GM18951 (cell line): ENCODE measurements around the gene C1orf21.

Experiments used
- POLR2A ChIP-seq: IDR thresholded peaks from 4 replicates; pipeline ENCODE4 v1.6.1; 2011; ENCODE audit warnings: mild to moderate bottlenecking; ENCODE audit not compliant: insufficient read length, insufficient read depth; ENCODE audit errors: extremely low read depth
- in situ Hi-C: fragments of 300-500 bp; cut with MboI; formaldehyde crosslinking; loops from one replicate; pipeline ENCODE4 v1.12.0; 2022; ENCODE audit warnings: low sequenced_read_pairs, mixed read lengths, inconsistent platforms; ENCODE audit not compliant: unreplicated experiment

C1orf21 gene

DNA sequence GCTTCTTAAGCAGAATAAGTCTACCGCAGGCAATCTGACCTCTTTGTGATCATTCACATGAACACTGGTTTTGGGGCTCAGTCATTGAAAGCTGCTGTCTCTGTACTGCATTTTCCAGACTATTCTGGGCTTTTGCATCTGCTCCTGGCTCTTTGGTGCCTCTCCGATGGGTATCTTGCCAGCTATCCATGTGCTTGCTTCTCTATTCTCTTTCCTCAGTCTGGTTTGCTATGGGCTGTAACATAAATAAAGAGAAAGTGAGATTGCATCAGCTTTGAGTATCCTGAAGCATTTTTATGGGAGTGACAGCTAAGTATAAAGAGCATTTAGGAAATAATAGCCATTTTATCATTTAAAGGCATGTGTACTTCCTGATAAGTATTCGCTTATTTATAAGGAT, 70.7 kb downstream of the C1orf21 start:
- no peak for TF ChIP-seq POLR2A
- in situ Hi-C loops = no loop called here

- no peak for TF ChIP-seq POLR2A
- in situ Hi-C loops = no loop called here
Observed at GRCh38 chr1:184461321-184461720, 74.5 kb downstream of the C1orf21 start.

GRCh38 chr1:184462155-184462554, 75.3 kb downstream of the C1orf21 start:
- no peak for TF ChIP-seq POLR2A
- in situ Hi-C loops = no loop called here

DNA sequence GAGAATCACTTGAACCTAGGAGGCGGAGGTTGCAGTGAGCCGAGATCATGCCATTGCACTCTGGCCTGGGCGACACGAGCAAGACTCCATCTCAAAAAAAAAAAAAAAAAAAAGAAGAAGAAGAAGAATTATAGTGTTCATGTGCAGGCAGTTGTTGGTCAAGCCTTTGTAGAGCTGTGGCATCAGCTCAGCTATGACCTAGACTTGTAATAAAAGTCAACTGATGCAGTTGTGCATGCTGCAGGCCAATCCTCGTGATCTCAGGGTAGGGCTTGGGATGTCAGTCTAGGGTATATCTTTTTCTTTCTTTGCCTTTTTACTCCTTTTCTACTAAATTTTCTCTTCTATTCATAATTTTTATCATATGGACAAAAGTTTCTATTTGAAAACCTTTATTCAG, 76.2 kb downstream of the C1orf21 start:
- in situ Hi-C loops = no loop called here
- TF ChIP-seq POLR2A = no peak

- TF ChIP-seq POLR2A = no peak
- in situ Hi-C loops = no loop called here
Observed at GRCh38 chr1:184463680-184464079, 76.9 kb downstream of the C1orf21 start.

DNA sequence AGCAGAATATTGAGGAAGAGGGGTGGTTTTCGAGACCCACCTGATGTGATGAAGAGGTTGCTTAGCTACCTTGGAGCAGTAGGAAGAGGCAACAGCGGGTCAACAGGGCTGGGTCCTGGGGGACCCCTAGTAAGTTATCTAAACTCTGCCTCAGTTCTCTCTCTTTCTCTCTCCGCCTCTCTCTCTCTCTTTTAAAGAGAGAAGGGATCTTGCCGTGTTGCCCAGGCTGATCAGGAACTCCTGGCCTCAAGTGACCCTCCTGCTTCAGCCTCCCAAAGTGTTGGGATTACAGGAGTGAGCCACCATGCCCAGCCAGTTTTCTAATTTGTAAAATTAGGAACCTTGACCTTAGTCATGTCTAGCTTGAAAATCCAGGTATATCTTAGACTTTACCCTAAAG, 77.9 kb downstream of the C1orf21 start:
- in situ Hi-C loops = no loop called here
- no peak for TF ChIP-seq POLR2A

GRCh38 chr1:184465489-184466146, 78.8 kb downstream of the C1orf21 start:
- in situ Hi-C loops = no loop called here
- no peak for TF ChIP-seq POLR2A

DNA sequence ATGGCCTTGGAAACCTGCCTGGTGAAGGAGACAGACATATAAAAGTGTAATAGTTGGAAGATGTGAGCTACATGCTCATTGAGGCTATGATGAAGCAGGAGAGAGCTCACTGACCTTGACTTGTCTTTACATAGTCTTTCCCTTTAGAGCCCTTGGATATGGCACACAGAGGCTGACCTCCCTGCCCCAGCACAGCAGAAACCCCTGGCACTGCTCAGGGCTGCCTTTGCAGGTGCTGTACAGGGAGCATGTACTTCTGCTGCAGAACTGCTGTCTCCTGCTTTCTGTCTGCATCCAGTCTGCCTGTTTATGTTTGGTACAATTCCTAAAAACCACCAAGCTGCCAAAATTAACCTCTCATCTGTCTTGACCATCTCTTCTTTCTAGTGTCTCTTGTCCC, 80.5 kb downstream of the C1orf21 start:
- no peak for TF ChIP-seq POLR2A
- in situ Hi-C loops = no loop called here

GRCh38 chr1:184469396-184469795, 82.6 kb downstream of the C1orf21 start:
- TF ChIP-seq POLR2A = no peak
- in situ Hi-C loops = no loop called here

- in situ Hi-C loops = no loop called here
- no peak for TF ChIP-seq POLR2A
Observed at GRCh38 chr1:184471686-184472085, 84.9 kb downstream of the C1orf21 start.

- in situ Hi-C loops = no loop called here
- TF ChIP-seq POLR2A = no peak
Observed at GRCh38 chr1:184472136-184472535, 85.3 kb downstream of the C1orf21 start.

DNA sequence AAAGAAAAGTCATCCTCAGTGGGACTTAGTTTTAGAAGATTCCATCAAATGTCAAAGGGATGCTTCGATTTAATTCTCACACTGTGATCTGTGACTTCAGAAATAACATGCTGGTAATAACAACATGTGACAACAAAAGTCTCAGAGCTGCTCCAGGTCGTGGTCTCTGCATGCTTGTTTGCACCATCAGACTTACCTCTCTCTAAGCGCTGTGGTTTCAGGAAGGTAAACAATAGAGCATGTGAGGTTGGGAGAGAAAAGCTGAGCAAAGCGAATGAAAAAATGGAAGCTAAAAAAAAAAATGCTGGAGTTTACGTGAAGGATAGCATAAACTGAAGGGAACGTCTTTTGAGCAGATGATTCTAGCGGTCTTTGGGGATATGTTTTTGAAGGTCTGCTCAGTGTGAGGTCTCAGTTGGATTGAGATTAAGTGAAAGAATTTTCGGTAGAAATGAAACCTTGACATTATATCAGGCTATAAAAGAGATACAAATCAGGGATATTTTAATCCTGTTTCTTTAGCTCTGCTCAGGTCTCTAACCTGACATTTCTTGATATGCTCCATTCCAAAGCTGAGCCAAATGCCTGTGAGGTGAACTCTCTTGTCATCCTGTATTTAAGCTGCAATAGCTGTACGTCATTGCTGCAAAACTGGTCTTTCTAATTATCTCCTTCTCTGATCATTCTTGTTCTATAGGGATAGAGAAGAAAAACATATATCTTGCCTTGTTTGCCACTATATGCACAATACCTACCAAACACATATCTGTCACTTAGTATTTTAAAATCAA, 86.5 kb downstream of the C1orf21 start:
- TF ChIP-seq POLR2A = no peak
- in situ Hi-C loops = no loop called here

GRCh38 chr1:184476187-184476586, 89.4 kb downstream of the C1orf21 start:
- TF ChIP-seq POLR2A = no peak
- in situ Hi-C loops = no loop called here

DNA sequence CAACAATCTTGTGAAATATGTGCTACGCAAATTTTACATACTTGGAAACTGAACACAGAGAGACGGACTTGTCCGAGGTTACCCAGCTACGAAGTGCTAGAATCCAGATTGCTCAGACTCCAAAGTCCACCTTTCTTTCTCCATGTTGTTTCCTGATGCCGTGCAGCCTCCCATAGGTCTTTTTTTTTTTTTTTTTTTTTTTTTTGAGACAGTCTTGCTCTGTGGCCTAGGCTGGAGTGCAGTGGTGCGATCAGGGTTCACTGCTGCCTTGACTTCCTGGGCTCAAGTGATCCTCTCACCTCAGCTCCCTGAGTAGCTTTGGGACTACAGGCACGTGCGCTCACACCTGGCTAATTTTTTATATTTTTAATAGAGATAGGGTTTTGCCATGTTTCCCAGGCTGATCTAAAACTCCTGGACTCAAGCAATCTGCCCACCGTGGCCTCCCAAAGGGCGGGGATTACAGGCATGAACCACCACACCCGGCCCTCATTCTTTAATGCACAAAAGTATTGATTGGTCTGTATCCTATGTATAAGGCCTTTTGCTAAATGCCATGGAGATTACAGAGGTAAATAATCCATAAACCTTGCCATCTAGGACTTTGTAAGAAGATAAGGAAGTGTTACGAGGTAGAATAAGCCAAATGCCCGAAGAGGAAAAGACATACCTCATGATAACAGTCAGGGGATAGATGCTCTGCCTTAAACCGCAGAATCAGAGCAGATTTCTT, 92.8 kb downstream of the C1orf21 start:
- TF ChIP-seq POLR2A = no peak
- in situ Hi-C loops = no loop called here

DNA sequence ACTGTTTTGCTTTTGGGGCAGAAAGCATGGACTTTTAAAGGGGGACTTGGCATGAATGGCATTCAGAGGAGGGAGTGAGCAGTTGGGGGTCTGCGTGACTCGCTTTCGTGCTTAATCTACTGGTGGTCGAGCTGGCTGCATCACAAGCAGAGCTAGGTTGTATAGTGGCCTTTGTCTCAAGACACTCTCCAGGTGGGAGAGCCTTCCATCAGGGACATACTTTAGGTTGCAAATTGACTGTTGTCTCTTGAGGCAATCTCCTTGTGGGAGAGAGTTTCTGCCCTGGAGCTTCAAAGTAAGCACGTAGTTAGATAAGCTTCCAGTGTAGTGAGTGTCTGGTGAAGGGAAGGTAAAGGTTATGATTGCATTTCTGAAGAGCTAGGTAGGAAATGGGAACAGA, 93.9 kb downstream of the C1orf21 start:
- no peak for TF ChIP-seq POLR2A
- in situ Hi-C loops = no loop called here
